OCI-LY3 (cell line): ENCODE measurements around the gene WBP1L.
A peak's percentile ranks its signal among the peaks of the same experiment; 100 is the strongest.

Experiments used
- H2AFZ ChIP-seq: fragments of 200-600, 300-600 bp; shearing (Covaris generic); 2 replicates; pipeline ENCODE4 v1.6.0; 2014; ENCODE audit warnings: antibody characterized with exemption, low read depth, low read length
- H3K27ac ChIP-seq: fragments of 200-600, 300-600 bp; sonication (generic); 2 replicates; pipeline ENCODE4 v1.5.1; 2014; ENCODE audit warnings: mild to moderate bottlenecking, low read length, moderate library complexity, mixed read lengths
- H3K27me3 ChIP-seq: fragments of 200-600, 300-600 bp; sonication (generic); 2 replicates; pipeline ENCODE4 v1.6.1; 2014; ENCODE audit warnings: low read depth, low read length, mixed read lengths
- H3K36me3 ChIP-seq: fragments of 200-600, 300-600 bp; sonication (generic); replicated peaks from 2 replicates; pipeline ENCODE3; 2014; ENCODE audit warnings: low read depth, low read length, mixed read lengths
- H3K4me1 ChIP-seq: fragments of 300-600, 200-600 bp; sonication (generic); 2 replicates; pipeline ENCODE4 v1.6.1; 2014; ENCODE audit warnings: low read length, mixed read lengths
- H3K4me2 ChIP-seq: fragments of 200-600, 300-600 bp; sonication (generic); 2 replicates; pipeline ENCODE4 v1.6.1; 2014; ENCODE audit warnings: low read length, mixed read lengths
- H3K4me3 ChIP-seq: fragments of 300-600, 200-600 bp; sonication (generic); 2 replicates; pipeline ENCODE4 v1.5.1; 2014; ENCODE audit warnings: antibody characterized with exemption, mild to moderate bottlenecking, low read length, moderate library complexity
- H3K79me2 ChIP-seq: fragments of 300-600, 200-600 bp; shearing (Covaris generic); 2 replicates; pipeline ENCODE4 v1.6.1; 2014; ENCODE audit warnings: mild to moderate bottlenecking, low read length, mixed read lengths
- H3K9ac ChIP-seq: fragments of 300-600, 200-600 bp; shearing (Covaris generic); 2 replicates; pipeline ENCODE4 v1.6.0; 2014; ENCODE audit warnings: mild to moderate bottlenecking, low read length, moderate library complexity
- H3K9me3 ChIP-seq: fragments of 200-600, 300-600 bp; shearing (Covaris generic); 2 replicates; pipeline ENCODE4 v1.6.1; 2014; ENCODE audit warnings: low read length, mixed read lengths; ENCODE audit not compliant: insufficient read depth
- H4K20me1 ChIP-seq: fragments of 200-600, 300-600 bp; sonication (generic); 2 replicates; pipeline ENCODE4 v1.6.1; 2016; ENCODE audit warnings: low read length, mixed read lengths; ENCODE audit not compliant: insufficient read depth
- EZH2phosphoT487 ChIP-seq: fragments of 200-600 bp; shearing (Covaris generic); IDR thresholded peaks from 2 replicates; pipeline ENCODE4 v1.6.1; 2018; ENCODE audit warnings: antibody characterized with exemption, mixed run types, low read depth
- TF ChIP-seq, protein P1 (sequence below): fragments of 200-600, 300-600 bp; sonication (generic); IDR thresholded peaks from 2 replicates; pipeline ENCODE4 v1.5.1; 2014; ENCODE audit warnings: antibody characterized with exemption, low read length, low read depth

The WBP1L gene

DNA sequence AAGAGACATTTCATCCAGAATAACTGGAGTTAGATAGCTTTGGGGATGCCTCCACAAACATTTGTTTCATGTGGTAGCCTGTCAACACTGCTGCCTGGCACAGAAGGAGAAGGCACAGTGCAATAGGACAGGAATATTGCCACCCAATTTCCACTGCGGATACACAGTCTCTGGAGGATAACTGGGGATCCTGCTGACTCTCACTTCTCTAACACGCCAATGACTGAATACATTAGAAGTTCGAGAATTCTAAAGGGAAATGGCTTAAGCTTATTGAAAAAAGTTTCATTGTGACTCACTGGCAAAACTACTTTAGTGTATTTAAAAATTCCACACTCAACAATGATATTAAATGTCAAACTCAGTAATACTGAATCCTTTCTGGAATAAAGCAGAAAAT lies 42.5 kb upstream of the WBP1L start:
- Histone ChIP-seq H3K27me3 (no peaks in the 10 kb centered on the region), H3K9ac (no peak overlapping the region), H3K9me3 (no peaks in the 10 kb centered on the region), H3K4me3 (no peak overlapping the region), H3K4me2 (peak overlapping the region; percentile 67), H3K36me3 (peaks cover 21% of the 10 kb centered on the region), H3K4me1 (peaks cover 26% of the 10 kb centered on the region), H4K20me1 (peaks cover 17% of the 10 kb centered on the region), H2AFZ (no peak overlapping the region), H3K27ac (peak overlapping the region; percentile 21; the same call in 1 of the 2 replicates), H3K79me2 (peaks cover 5% of the 10 kb centered on the region; the same call in 1 of the 2 replicates)
- TF ChIP-seq, protein P1, sequence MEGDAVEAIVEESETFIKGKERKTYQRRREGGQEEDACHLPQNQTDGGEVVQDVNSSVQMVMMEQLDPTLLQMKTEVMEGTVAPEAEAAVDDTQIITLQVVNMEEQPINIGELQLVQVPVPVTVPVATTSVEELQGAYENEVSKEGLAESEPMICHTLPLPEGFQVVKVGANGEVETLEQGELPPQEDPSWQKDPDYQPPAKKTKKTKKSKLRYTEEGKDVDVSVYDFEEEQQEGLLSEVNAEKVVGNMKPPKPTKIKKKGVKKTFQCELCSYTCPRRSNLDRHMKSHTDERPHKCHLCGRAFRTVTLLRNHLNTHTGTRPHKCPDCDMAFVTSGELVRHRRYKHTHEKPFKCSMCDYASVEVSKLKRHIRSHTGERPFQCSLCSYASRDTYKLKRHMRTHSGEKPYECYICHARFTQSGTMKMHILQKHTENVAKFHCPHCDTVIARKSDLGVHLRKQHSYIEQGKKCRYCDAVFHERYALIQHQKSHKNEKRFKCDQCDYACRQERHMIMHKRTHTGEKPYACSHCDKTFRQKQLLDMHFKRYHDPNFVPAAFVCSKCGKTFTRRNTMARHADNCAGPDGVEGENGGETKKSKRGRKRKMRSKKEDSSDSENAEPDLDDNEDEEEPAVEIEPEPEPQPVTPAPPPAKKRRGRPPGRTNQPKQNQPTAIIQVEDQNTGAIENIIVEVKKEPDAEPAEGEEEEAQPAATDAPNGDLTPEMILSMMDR: no peak
- TF ChIP-seq EZH2phosphoT487: no peak

DNA sequence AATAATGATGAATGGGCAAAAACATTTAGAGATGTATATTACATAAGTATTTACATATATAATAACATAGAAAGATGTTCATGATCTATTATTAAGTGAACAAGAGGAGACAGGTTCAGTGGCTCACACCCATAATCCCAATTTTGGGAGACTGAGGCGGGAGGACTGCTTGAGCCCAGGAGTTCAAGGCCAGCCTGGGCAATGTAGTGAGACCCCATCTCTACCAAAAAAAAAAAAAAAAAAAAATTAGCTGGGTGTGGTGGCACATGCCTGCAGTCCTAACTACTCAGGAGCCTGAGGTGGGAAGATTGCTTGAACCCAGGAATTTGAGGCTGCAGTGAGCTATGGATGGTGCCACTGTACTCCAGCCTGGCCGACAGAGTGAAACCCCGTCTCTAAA lies 42.0 kb upstream of the WBP1L start:
- TF ChIP-seq, protein P1: no peak
- no peak for TF ChIP-seq EZH2phosphoT487
- no peaks in the 10 kb centered on the region for H3K27me3 ChIP-seq
- H3K79me2 ChIP-seq: peaks cover 5% of the 10 kb centered on the region; the same call in 1 of the 2 replicates
- no peaks in the 10 kb centered on the region for H3K9me3 ChIP-seq
- no peak overlapping the region for H3K9ac ChIP-seq
- H2AFZ ChIP-seq: no peak overlapping the region
- H3K36me3 ChIP-seq: peaks cover 19% of the 10 kb centered on the region
- H3K4me3 ChIP-seq: no peak overlapping the region
- H3K27ac ChIP-seq: no peak overlapping the region; the same call in 1 of the 2 replicates
- H3K4me1 ChIP-seq: peaks cover 26% of the 10 kb centered on the region
- peak overlapping the region; percentile 67 for H3K4me2 ChIP-seq
- H4K20me1 ChIP-seq: peaks cover 17% of the 10 kb centered on the region

GRCh38 chr10:102702742-102703141 lies 41.0 kb upstream of the WBP1L start:
- H3K36me3 ChIP-seq: peaks cover 16% of the 10 kb centered on the region
- no peak overlapping the region for H3K4me3 ChIP-seq
- no peak overlapping the region for H3K27ac ChIP-seq
- H3K27me3 ChIP-seq: no peaks in the 10 kb centered on the region
- H3K4me2 ChIP-seq: no peak overlapping the region
- no peak overlapping the region for H3K9ac ChIP-seq
- no peak overlapping the region for H2AFZ ChIP-seq
- H3K9me3 ChIP-seq: no peaks in the 10 kb centered on the region
- H4K20me1 ChIP-seq: peaks cover 17% of the 10 kb centered on the region
- TF ChIP-seq, protein P1: no peak
- TF ChIP-seq EZH2phosphoT487: no peak
- peaks cover 5% of the 10 kb centered on the region; the same call in 1 of the 2 replicates for H3K79me2 ChIP-seq
- H3K4me1 ChIP-seq: peaks cover 26% of the 10 kb centered on the region

DNA sequence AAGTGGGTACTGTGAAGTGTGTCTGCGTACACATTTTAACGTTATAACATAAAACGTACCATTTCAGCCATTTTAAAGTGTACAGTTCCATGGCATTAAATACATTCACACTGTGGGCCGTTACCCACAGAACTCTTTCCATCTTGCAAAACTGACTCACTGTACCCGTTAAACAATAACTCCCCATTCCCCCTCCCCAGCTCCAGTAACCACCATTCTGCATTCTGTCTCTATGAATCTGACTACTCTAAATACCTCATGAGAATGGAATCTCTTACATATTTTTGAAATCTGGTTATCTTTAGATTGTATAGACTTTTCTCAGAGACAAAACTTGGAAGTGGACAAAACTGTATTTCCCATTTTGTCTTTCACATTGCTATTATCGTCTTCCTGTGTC lies 38.8 kb upstream of the WBP1L start:
- peaks cover 5% of the 10 kb centered on the region for H3K36me3 ChIP-seq
- no peak for TF ChIP-seq EZH2phosphoT487
- TF ChIP-seq, protein P1: no peak
- no peak overlapping the region for H3K9ac ChIP-seq
- peaks cover 26% of the 10 kb centered on the region for H3K4me1 ChIP-seq
- no peak overlapping the region for H3K27ac ChIP-seq
- H3K27me3 ChIP-seq: no peaks in the 10 kb centered on the region
- peak overlapping the region; percentile 42 for H3K4me2 ChIP-seq
- H3K4me3 ChIP-seq: no peak overlapping the region
- H4K20me1 ChIP-seq: peaks cover 17% of the 10 kb centered on the region
- no peaks in the 10 kb centered on the region for H3K9me3 ChIP-seq
- H3K79me2 ChIP-seq: peaks cover 12% of the 10 kb centered on the region
- H2AFZ ChIP-seq: no peak overlapping the region
